CD14-positive monocyte (primary cell): Measurements from ENCODE around the gene FLCN. TPM values are rescaled to one million over a fixed set of nuclear protein-coding genes. Genes with fewer than 3 reads are reported as not detected.

Source experiments
- DNase-seq, 3 donors: peaks; one replicate each; pipeline ENCODE4 v3.0.0-alpha.2; 2011 to 2022
- H2AFZ ChIP-seq: 2 replicates; pipeline ENCODE4 v1.6.0; 2012; ENCODE audit warnings: mild to moderate bottlenecking, low read depth, low read length, inconsistent platforms; ENCODE audit not compliant: insufficient read depth, poor library complexity, severe bottlenecking
- H3K27ac ChIP-seq, 2 donors: 1 replicate in 1 of 2; 2 replicates in 1 of 2; pipeline ENCODE4 v1.5.1; 2012 to 2013; ENCODE audit warnings: low read length in 2 of 2, control low read depth in 1 of 2, inconsistent platforms in 1 of 2, low read depth in 1 of 2, mild to moderate bottlenecking in 1 of 2
- H3K27me3 ChIP-seq, 2 donors: one replicate each; pipeline versions ENCODE4 v1.6.0 to v1.6.1; 2011 to 2013; ENCODE audit warnings: low read length in 2 of 2; ENCODE audit not compliant: control insufficient read depth in 2 of 2, insufficient read depth in 2 of 2
- H3K36me3 ChIP-seq, 2 donors: replicated peaks in 1 of 2; 1 replicate in 1 of 2; 2 replicates in 1 of 2; pipeline versions ENCODE4 v1.5.1 to v1.6.1; 2012 to 2013; ENCODE audit warnings: low read length in 2 of 2, control low read depth in 1 of 2, inconsistent platforms in 1 of 2, mild to moderate bottlenecking in 1 of 2; ENCODE audit not compliant: insufficient read depth in 2 of 2, control insufficient read depth in 1 of 2
- H3K4me1 ChIP-seq, 2 donors: 1 replicate in 1 of 2; 2 replicates in 1 of 2; pipeline versions ENCODE4 v1.5.1 to v1.6.1; 2012 to 2013; ENCODE audit warnings: low read length in 2 of 2, control low read depth in 1 of 2, inconsistent platforms in 1 of 2, mild to moderate bottlenecking in 1 of 2, moderate library complexity in 1 of 2; ENCODE audit not compliant: insufficient read depth in 2 of 2, control insufficient read depth in 1 of 2
- H3K4me2 ChIP-seq: replicated peaks from 2 replicates; pipeline ENCODE3; 2012; ENCODE audit warnings: low read length, moderate library complexity, mild to moderate bottlenecking; ENCODE audit not compliant: poor library complexity, severe bottlenecking; ENCODE audit errors: extremely low read depth
- H3K4me3 ChIP-seq, 3 experiments: fragments of 200-600 bp in 1 of 3; sonication (generic) in 1 of 3; replicated peaks in 1 of 3; 1 replicate in 2 of 3; 2 replicates in 1 of 3; pipeline ENCODE4 v1.5.1; 2011 to 2013; ENCODE audit warnings: low read length in 3 of 3, mild to moderate bottlenecking in 3 of 3, control low read depth in 2 of 3, low read depth in 2 of 3, inconsistent platforms in 1 of 3, moderate library complexity in 1 of 3
- H3K79me2 ChIP-seq: 2 replicates; pipeline ENCODE4 v1.6.0; 2012; ENCODE audit warnings: mild to moderate bottlenecking, control low read depth, inconsistent platforms, low read length, moderate library complexity; ENCODE audit not compliant: insufficient read depth
- H3K9ac ChIP-seq: 2 replicates; pipeline ENCODE4 v1.6.0; 2017; ENCODE audit warnings: low read length, mild to moderate bottlenecking; ENCODE audit not compliant: insufficient read depth, poor library complexity, severe bottlenecking
- H3K9me3 ChIP-seq, 2 donors: replicated peaks in 1 of 2; 1 replicate in 1 of 2; 2 replicates in 1 of 2; pipeline versions ENCODE4 v1.5.1 to v1.6.1; 2012 to 2013; ENCODE audit warnings: low read length in 2 of 2, control low read depth in 1 of 2; ENCODE audit not compliant: control insufficient read depth in 1 of 2, insufficient read depth in 1 of 2
- H4K20me1 ChIP-seq: 2 replicates; pipeline ENCODE4 v1.6.0; 2012; ENCODE audit warnings: mild to moderate bottlenecking, low read length, control low read depth, moderate library complexity; ENCODE audit not compliant: insufficient read depth
- H3K27ac Mint-ChIP-seq, 7 donors: one replicate each; pipeline ENCODE4 v1.8.0; 2020; ENCODE audit warnings: mild to moderate bottlenecking in 7 of 7, mixed read lengths in 7 of 7, moderate library complexity in 6 of 7, inconsistent platforms in 2 of 7
- H3K27me3 Mint-ChIP-seq, 3 donors: one replicate each; pipeline ENCODE4 v1.8.0; 2021 to 2022; ENCODE audit warnings: low read depth in 3 of 3, mild to moderate bottlenecking in 3 of 3, mixed read lengths in 3 of 3, moderate library complexity in 3 of 3, inconsistent platforms in 1 of 3
- H3K36me3 Mint-ChIP-seq, 2 donors: one replicate each; pipeline ENCODE4 v1.8.0; 2020; ENCODE audit warnings: mixed read lengths in 2 of 2, inconsistent platforms in 1 of 2, mild to moderate bottlenecking in 1 of 2
- H3K4me1 Mint-ChIP-seq: one replicate; pipeline ENCODE4 v1.8.0; 2020; ENCODE audit warnings: mild to moderate bottlenecking, mixed read lengths
- H3K4me3 Mint-ChIP-seq, 2 donors: one replicate each; pipeline ENCODE4 v1.8.0; 2020; ENCODE audit warnings: mild to moderate bottlenecking in 2 of 2, mixed read lengths in 2 of 2, moderate library complexity in 1 of 2
- H3K9me3 Mint-ChIP-seq, 7 donors: one replicate each; pipeline ENCODE4 v1.8.0; 2020 to 2022; ENCODE audit warnings: mixed read lengths in 7 of 7, mild to moderate bottlenecking in 6 of 7, moderate library complexity in 6 of 7, inconsistent platforms in 2 of 7
- WGBS: methylation state at CpG from one replicate; pipeline ENCODE4 v1.1.5; 2013; ENCODE audit warnings: missing lambda C conversion rate; ENCODE audit not compliant: insufficient coverage; 5-methylcytosine and 5-hydroxymethylcytosine counted together
- intact Hi-C, 2 donors: fragments of 100-400 bp; cut with micrococcal nuclease; formaldehyde crosslinking; loops; one replicate each; pipeline versions ENCODE4 v1.15.0 to v1.15.1; 2023
- polyA plus RNA-seq, 3 donors: library from polyadenylated mRNA; depleted of rRNA in 1 of 3; unstranded in 2 of 3; stranded (reverse) in 1 of 3; fragments of 300-500 nt in 2 of 3; fragments of >200 nt in 1 of 3; fragmentation: Illumina TruSeq in 2 of 3; gene quantifications; 1 replicate in 2 of 3; 2 replicates in 1 of 3; pipeline ENCODE4 v1.2.3, GENCODE V29; 2012 to 2021
- TF ChIP-seq, protein P1 (sequence below): fragments of 200-600 bp; IDR thresholded peaks from one replicate; pipeline ENCODE4 v1.8.0; 2022; ENCODE audit warnings: antibody characterized with exemption, mild to moderate bottlenecking

FLCN gene
- polyA plus RNA-seq, 3 donors: 5.8 to 46.9 (median 8.0) TPM

- no peaks in the 10 kb centered on the region for H4K20me1 ChIP-seq
- no peaks in the 10 kb centered on the region for H3K27me3 ChIP-seq
- intact Hi-C loops: no loop called here
- H3K9ac ChIP-seq: no peak overlapping the region
- TF ChIP-seq, protein P1, sequence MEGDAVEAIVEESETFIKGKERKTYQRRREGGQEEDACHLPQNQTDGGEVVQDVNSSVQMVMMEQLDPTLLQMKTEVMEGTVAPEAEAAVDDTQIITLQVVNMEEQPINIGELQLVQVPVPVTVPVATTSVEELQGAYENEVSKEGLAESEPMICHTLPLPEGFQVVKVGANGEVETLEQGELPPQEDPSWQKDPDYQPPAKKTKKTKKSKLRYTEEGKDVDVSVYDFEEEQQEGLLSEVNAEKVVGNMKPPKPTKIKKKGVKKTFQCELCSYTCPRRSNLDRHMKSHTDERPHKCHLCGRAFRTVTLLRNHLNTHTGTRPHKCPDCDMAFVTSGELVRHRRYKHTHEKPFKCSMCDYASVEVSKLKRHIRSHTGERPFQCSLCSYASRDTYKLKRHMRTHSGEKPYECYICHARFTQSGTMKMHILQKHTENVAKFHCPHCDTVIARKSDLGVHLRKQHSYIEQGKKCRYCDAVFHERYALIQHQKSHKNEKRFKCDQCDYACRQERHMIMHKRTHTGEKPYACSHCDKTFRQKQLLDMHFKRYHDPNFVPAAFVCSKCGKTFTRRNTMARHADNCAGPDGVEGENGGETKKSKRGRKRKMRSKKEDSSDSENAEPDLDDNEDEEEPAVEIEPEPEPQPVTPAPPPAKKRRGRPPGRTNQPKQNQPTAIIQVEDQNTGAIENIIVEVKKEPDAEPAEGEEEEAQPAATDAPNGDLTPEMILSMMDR: no peak
- no peak overlapping the region for H3K4me2 ChIP-seq
- no peak overlapping the region for H3K4me3 ChIP-seq
- no peak for DNase-seq
- H3K79me2 ChIP-seq: no peaks in the 10 kb centered on the region
- 92% methylated on average over 8 of the region's 9 CpGs for WGBS
- peaks cover 16% of the 10 kb centered on the region for H3K4me1 Mint-ChIP-seq
- H3K4me1 ChIP-seq: peaks cover 2 to 7% of the 10 kb centered on the region in 2 donors
- H3K4me3 Mint-ChIP-seq: no peak overlapping the region
- H3K36me3 ChIP-seq: peaks cover 55 to 94% of the 10 kb centered on the region in 2 donors
- peaks cover 0 to 4% (median 2%) of the 10 kb centered on the region in 3 donors for H3K27me3 Mint-ChIP-seq
- H2AFZ ChIP-seq: no peak overlapping the region
- peaks cover 64 to 85% of the 10 kb centered on the region in 2 donors for H3K36me3 Mint-ChIP-seq
- no peaks in the 10 kb centered on the region for H3K9me3 Mint-ChIP-seq
- no peak overlapping the region for H3K27ac ChIP-seq
- no peaks in the 10 kb centered on the region for H3K9me3 ChIP-seq
- H3K27ac Mint-ChIP-seq: no peak overlapping the region
Measured at GRCh38 chr17:17170346-17170985, 66.5 kb downstream of the FLCN start.

- H3K27ac ChIP-seq: no peak overlapping the region
Measured at GRCh38 chr17:17169396-17169795, 67.6 kb downstream of the FLCN start.

More at GRCh38 chr17:17169396-17169795, 67.6 kb downstream of the FLCN start:
- no peak overlapping the region for H3K4me2 ChIP-seq
- peaks cover 70 to 85% of the 10 kb centered on the region in 2 donors for H3K36me3 Mint-ChIP-seq
- no peak overlapping the region for H3K27ac Mint-ChIP-seq
- H3K4me1 Mint-ChIP-seq: peaks cover 9% of the 10 kb centered on the region
- no peak overlapping the region for H3K4me3 Mint-ChIP-seq
- TF ChIP-seq, protein P1: no peak
- no peaks in the 10 kb centered on the region for H4K20me1 ChIP-seq
- intact Hi-C loops: no loop called here
- H3K9ac ChIP-seq: no peak overlapping the region
- no peaks in the 10 kb centered on the region for H3K9me3 ChIP-seq
- no peak overlapping the region for H3K4me3 ChIP-seq
- no peak overlapping the region for H2AFZ ChIP-seq
- peaks cover 0 to 4% (median 2%) of the 10 kb centered on the region in 3 donors for H3K27me3 Mint-ChIP-seq
- H3K9me3 Mint-ChIP-seq: no peaks in the 10 kb centered on the region
- H3K27me3 ChIP-seq: no peaks in the 10 kb centered on the region
- no peaks in the 10 kb centered on the region for H3K79me2 ChIP-seq
- H3K4me1 ChIP-seq: peaks cover 0 to 3% of the 10 kb centered on the region in 2 donors
- H3K36me3 ChIP-seq: peaks cover 61 to 94% of the 10 kb centered on the region in 2 donors
- no peak for DNase-seq
- WGBS: 100% methylated on average over 2 of the region's 4 CpGs
